Neural cell (in vitro differentiated cells): ENCODE data around the gene TMEM190. TPM values are rescaled to one million over a fixed set of nuclear protein-coding genes. Genes with fewer than 3 reads are reported as not detected.

ENCODE experiments used
- H2AFZ ChIP-seq: fragments of 200-600, 300-800 bp; sonication (generic), shearing (Covaris generic); 2 replicates; pipeline ENCODE4 v1.6.0; 2014; ENCODE audit warnings: low read depth, mild to moderate bottlenecking, antibody characterized with exemption, low read length, moderate library complexity
- H3F3A ChIP-seq: fragments of 200-600 bp; shearing (Covaris generic); 2 replicates; pipeline ENCODE4 v1.6.1; 2016; ENCODE audit warnings: mild to moderate bottlenecking, moderate library complexity, mixed read lengths, antibody characterized with exemption, low read length; ENCODE audit not compliant: insufficient read depth, poor library complexity, severe bottlenecking
- H3K27ac ChIP-seq: fragments of 200-600, 300-800 bp; sonication (generic), shearing (Covaris generic); 2 replicates; pipeline ENCODE4 v1.5.1; 2014; ENCODE audit warnings: mild to moderate bottlenecking, low read length, moderate library complexity
- H3K27me3 ChIP-seq: fragments of 300-800, 200-600 bp; sonication (generic), shearing (Covaris generic); 2 replicates; pipeline ENCODE4 v1.6.0; 2014; ENCODE audit warnings: mild to moderate bottlenecking, low read depth, low read length, moderate library complexity; ENCODE audit not compliant: insufficient read depth
- H3K36me3 ChIP-seq: fragments of 300-800, 200-600 bp; sonication (generic), shearing (Covaris generic); 2 replicates; pipeline ENCODE4 v1.5.1; 2014; ENCODE audit warnings: mild to moderate bottlenecking, antibody characterized with exemption, low read length, moderate library complexity; ENCODE audit not compliant: insufficient read depth
- H3K4me2 ChIP-seq: fragments of 300-800, 200-600 bp; sonication (generic), shearing (Covaris generic); 2 replicates; pipeline ENCODE4 v1.6.0; 2014; ENCODE audit warnings: mild to moderate bottlenecking, low read length
- H3K4me3 ChIP-seq: fragments of 300-800, 200-600 bp; sonication (generic), shearing (Covaris generic); 2 replicates; pipeline ENCODE4 v1.5.1; 2014; ENCODE audit warnings: mild to moderate bottlenecking, low read length, moderate library complexity
- H3K79me2 ChIP-seq: fragments of 200-600 bp; shearing (Covaris generic); replicated peaks from 2 replicates; pipeline ENCODE4 v1.6.0; 2014; ENCODE audit warnings: mild to moderate bottlenecking, low read length, moderate library complexity; ENCODE audit not compliant: insufficient read depth
- H3K9ac ChIP-seq: fragments of 300-800, 200-600 bp; sonication (generic), shearing (Covaris generic); 2 replicates; pipeline ENCODE4 v1.6.1; 2016; ENCODE audit warnings: mild to moderate bottlenecking, low read length, mixed read lengths
- H3K9me2 ChIP-seq: fragments of 200-600 bp; shearing (Covaris generic); 2 replicates; pipeline ENCODE4 v1.6.1; 2016; ENCODE audit warnings: mild to moderate bottlenecking, low read length, mixed read lengths; ENCODE audit not compliant: insufficient read depth
- H3K9me3 ChIP-seq: fragments of 200-600, 300-800 bp; sonication (generic), shearing (Covaris generic); 2 replicates; pipeline ENCODE4 v1.6.1; 2016; ENCODE audit warnings: mild to moderate bottlenecking, mixed run types, low read length, moderate library complexity, mixed read lengths
- H4K20me1 ChIP-seq: fragments of 200-600 bp; shearing (Covaris generic); 2 replicates; pipeline ENCODE4 v1.6.1; 2016; ENCODE audit warnings: mild to moderate bottlenecking, mixed run types; ENCODE audit not compliant: insufficient read depth
- CTCF ChIP-seq: fragments of 450-650 bp; IDR thresholded peaks from 2 replicates; pipeline ENCODE4 v1.5.1; 2014; ENCODE audit warnings: antibody characterized with exemption, mild to moderate bottlenecking, moderate library complexity; ENCODE audit not compliant: poor library complexity, severe bottlenecking
- EP300 ChIP-seq: fragments of 450-650 bp; conservative IDR thresholded peaks from 2 replicates; pipeline ENCODE4 v1.6.1; 2014; ENCODE audit warnings: antibody characterized with exemption, mild to moderate bottlenecking, moderate library complexity; ENCODE audit not compliant: poor library complexity, severe bottlenecking
- EZH2 ChIP-seq: fragments of 200-600, 300-800 bp; shearing (Covaris generic), sonication (generic); IDR thresholded peaks from 2 replicates; pipeline ENCODE4 v1.6.1; 2014; ENCODE audit warnings: antibody characterized with exemption, low read length, borderline replicate concordance, mild to moderate bottlenecking; ENCODE audit not compliant: insufficient read depth, poor library complexity, severe bottlenecking
- MXI1 ChIP-seq: fragments of 450-650 bp; conservative IDR thresholded peaks from 2 replicates; pipeline ENCODE4 v1.6.1; 2014; ENCODE audit warnings: antibody characterized with exemption, mild to moderate bottlenecking; ENCODE audit not compliant: poor library complexity, severe bottlenecking
- POLR2AphosphoS5 ChIP-seq: IDR thresholded peaks from 2 replicates; pipeline ENCODE4 v1.6.1; 2012
- RAD21 ChIP-seq: fragments of 450-650 bp; conservative IDR thresholded peaks from 2 replicates; pipeline ENCODE4 v1.6.1; 2014; ENCODE audit warnings: antibody characterized with exemption, mild to moderate bottlenecking, moderate library complexity
- REST ChIP-seq: IDR thresholded peaks from 2 replicates; pipeline ENCODE4 v1.6.1; 2012; ENCODE audit warnings: borderline replicate concordance
- SMC3 ChIP-seq: fragments of 450-650 bp; conservative IDR thresholded peaks from 2 replicates; pipeline ENCODE4 v1.6.1; 2014; ENCODE audit warnings: antibody characterized with exemption, mild to moderate bottlenecking, moderate library complexity; ENCODE audit not compliant: poor library complexity
- TAF1 ChIP-seq: IDR thresholded peaks from 2 replicates; pipeline ENCODE4 v1.6.1; 2012; ENCODE audit warnings: low read depth
- polyA plus RNA-seq: library from polyadenylated mRNA; depleted of rRNA; stranded (reverse); fragments of >200 nt; gene quantifications from 2 replicates; pipeline ENCODE4 v1.2.3, GENCODE V29; 2014

TMEM190 gene
- polyA plus RNA-seq, 1 donor from 2014 or later: not detected

- H4K20me1 ChIP-seq: no peaks in the 10 kb centered on the region
- H3K9me2 ChIP-seq: no peaks in the 10 kb centered on the region
- H3K9me3 ChIP-seq: no peaks in the 10 kb centered on the region
- H3K9ac ChIP-seq: no peak overlapping the region
- TF ChIP-seq CTCF (no peak), EP300 (no peak), REST (no peak), RAD21 (no peak), MXI1 (no peak), SMC3 (no peak), POLR2AphosphoS5 (no peak)
- H3K4me2 ChIP-seq: no peak overlapping the region
- no peak overlapping the region for H3K4me3 ChIP-seq
- H3K79me2 ChIP-seq: no peaks in the 10 kb centered on the region
- no peaks in the 10 kb centered on the region for H3K36me3 ChIP-seq
- H2AFZ ChIP-seq: no peak overlapping the region
- no peak overlapping the region for H3K27ac ChIP-seq
- H3K27me3 ChIP-seq: peaks cover 35% of the 10 kb centered on the region
- H3F3A ChIP-seq: no peaks in the 10 kb centered on the region
Measured at GRCh38 chr19:55366790-55367189, 9.8 kb upstream of the TMEM190 start.

GRCh38 chr19:55368106-55368505 is 8.5 kb upstream of the TMEM190 start:
- H3K9me2 ChIP-seq: no peaks in the 10 kb centered on the region
- no peak overlapping the region for H2AFZ ChIP-seq
- no peak overlapping the region for H3K4me3 ChIP-seq
- H3F3A ChIP-seq: no peaks in the 10 kb centered on the region
- no peak overlapping the region for H3K27ac ChIP-seq
- H3K4me2 ChIP-seq: no peak overlapping the region
- TF ChIP-seq EP300: no peak
- no peak for TF ChIP-seq SMC3
- no peak for TF ChIP-seq EZH2
- no peak for TF ChIP-seq MXI1
- no peak for TF ChIP-seq CTCF
- TF ChIP-seq POLR2AphosphoS5: no peak
- no peak for TF ChIP-seq TAF1
- no peak for TF ChIP-seq RAD21
- no peak for TF ChIP-seq REST
- H3K36me3 ChIP-seq: no peaks in the 10 kb centered on the region
- H4K20me1 ChIP-seq: no peaks in the 10 kb centered on the region
- H3K9ac ChIP-seq: no peak overlapping the region
- H3K79me2 ChIP-seq: no peaks in the 10 kb centered on the region
- H3K9me3 ChIP-seq: no peaks in the 10 kb centered on the region
- peaks cover 35% of the 10 kb centered on the region for H3K27me3 ChIP-seq
